Ishikawa (cell line): ENCODE results near the gene TRAK1.

ENCODE experiments used
- ZBTB7A ChIP-seq: IDR thresholded peaks from 2 replicates; pipeline ENCODE4 v1.6.1; 2012; ENCODE audit warnings: low read depth
- TF ChIP-seq, protein P1 (sequence below): IDR thresholded peaks from 2 replicates; pipeline ENCODE4 v1.6.1; 2012

DNA sequence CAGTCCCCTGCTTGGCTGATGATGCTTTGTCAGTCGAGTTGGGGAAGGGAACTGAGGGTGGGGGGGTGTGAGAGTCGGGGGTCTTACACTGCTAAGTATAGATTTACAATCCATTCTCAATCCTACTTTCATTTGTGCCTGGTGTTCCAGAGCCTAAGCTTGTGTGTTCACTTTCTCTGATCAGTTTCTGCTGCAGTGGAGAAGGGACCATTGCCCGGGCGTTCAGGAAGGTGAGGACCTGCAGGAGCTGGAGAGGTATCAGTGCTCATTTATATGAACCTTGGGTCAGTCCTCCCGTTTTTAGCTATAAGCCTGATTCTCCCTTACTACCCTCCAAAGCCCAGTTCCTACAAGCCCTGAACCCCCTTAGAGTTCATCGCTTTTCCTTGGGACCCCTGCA is 41.0 kb upstream of the TRAK1 start:
- no peak for TF ChIP-seq ZBTB7A
- TF ChIP-seq, protein P1, sequence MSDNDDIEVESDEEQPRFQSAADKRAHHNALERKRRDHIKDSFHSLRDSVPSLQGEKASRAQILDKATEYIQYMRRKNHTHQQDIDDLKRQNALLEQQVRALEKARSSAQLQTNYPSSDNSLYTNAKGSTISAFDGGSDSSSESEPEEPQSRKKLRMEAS, result no peak
